Coronary artery (tissue), 2 donors: ENCODE results near the gene OR2Z1.

Experiments
- DNase-seq: peaks from one replicate; pipeline ENCODE4 v3.0.0-alpha.2; 2017; ENCODE audit warnings: low spot score
- H3K27ac ChIP-seq, 2 donors: fragments of 200-600 bp; sonication (generic); one replicate each; pipeline ENCODE4 v1.5.1; 2016 to 2019
- H3K4me3 ChIP-seq: fragments of 200-600 bp; sonication (generic); 2 replicates; pipeline ENCODE4 v1.5.1; 2016; ENCODE audit warnings: mild to moderate bottlenecking, moderate library complexity
- TF ChIP-seq, protein P1 (sequence below): fragments of 200-600 bp; sonication (generic); IDR thresholded peaks from one replicate; pipeline ENCODE4 v1.5.1; 2019; ENCODE audit warnings: antibody characterized with exemption

Gene OR2Z1

DNA sequence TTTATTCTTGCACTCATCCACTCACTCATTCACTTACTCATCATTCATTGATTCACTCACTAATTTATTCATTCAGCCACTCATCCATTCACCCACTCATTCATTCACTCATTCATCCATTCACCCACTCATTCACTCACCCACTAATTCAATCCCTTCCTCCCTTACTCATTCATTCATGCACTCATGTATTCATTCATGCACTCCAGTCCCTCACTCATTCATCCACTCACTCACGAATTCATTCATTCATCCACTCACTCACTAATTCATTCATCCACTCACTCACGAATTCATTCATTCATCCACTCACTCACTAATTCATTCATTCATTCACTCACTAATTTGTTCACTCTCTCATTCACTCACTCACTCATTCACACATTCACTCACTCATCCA, 39.0 kb upstream of the OR2Z1 start:
- no peak for DNase-seq
- H3K4me3 ChIP-seq, result no peak overlapping the region
- H3K27ac ChIP-seq, result no peak overlapping the region
- TF ChIP-seq, protein P1, sequence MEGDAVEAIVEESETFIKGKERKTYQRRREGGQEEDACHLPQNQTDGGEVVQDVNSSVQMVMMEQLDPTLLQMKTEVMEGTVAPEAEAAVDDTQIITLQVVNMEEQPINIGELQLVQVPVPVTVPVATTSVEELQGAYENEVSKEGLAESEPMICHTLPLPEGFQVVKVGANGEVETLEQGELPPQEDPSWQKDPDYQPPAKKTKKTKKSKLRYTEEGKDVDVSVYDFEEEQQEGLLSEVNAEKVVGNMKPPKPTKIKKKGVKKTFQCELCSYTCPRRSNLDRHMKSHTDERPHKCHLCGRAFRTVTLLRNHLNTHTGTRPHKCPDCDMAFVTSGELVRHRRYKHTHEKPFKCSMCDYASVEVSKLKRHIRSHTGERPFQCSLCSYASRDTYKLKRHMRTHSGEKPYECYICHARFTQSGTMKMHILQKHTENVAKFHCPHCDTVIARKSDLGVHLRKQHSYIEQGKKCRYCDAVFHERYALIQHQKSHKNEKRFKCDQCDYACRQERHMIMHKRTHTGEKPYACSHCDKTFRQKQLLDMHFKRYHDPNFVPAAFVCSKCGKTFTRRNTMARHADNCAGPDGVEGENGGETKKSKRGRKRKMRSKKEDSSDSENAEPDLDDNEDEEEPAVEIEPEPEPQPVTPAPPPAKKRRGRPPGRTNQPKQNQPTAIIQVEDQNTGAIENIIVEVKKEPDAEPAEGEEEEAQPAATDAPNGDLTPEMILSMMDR, result no peak

DNA sequence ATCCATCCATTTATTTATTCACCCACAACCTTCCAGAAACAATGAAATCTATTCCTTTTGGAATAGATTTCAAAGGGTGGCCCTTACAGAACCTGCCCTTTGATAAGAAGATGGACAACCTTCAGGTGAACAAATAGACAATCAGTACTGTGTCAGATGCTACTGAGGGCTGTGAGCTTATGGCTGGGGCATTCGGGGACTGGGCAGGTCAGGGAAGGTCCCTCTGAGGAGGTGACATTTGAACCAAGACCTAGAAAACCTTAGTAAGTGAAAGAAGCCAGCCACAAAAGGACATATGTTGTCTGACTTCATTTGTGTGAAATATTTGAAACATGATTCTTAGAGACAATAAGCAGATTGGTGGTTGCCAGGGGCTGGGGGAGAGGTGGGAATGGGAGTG, 38.5 kb upstream of the OR2Z1 start:
- Histone ChIP-seq H3K4me3 (no peak overlapping the region), H3K27ac (no peak overlapping the region)
- TF ChIP-seq, protein P1, result no peak

DNA sequence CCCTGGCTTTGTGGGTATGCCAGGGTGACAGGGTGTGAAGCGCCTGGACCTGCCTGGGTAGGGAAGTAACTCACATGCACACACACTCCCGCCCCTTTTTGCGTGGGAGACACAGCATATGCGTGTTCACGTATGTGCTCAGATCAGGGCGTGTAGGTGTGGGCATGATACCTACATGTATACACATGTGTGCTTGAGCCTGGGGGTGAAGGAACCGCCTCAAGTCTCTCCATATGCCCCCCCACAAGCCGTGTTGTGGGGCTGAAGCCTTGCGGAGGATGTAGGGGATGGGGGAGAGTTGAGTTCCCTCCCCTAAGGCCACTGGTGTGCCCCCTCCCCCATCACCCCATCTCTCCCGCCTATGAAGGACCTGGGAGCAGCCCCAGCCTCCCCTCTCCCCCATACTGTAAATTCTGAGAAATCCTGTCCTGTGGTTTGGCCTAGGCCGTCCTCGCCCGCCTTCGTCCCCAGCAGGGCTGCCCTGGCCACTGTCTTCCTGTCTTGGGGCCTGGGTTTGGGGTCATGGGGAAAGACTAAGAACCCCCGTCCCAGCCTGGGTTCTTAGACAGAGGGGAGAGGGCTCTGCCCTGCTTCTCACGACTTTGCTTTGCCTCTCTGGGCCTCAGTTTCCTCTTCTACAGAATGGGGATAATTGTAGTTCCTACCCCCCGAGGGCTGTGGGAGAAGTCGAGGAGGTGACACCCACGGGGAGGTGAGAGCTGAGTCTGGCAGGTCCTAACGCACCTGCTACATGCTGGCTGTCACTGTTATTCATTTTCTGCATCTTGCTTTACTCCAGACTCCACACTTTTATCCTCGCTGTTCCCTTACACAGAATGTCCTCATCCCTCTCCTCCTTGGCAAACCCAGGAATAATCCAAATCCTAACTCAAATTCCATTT, 37.2 kb upstream of the OR2Z1 start:
- H3K27ac ChIP-seq, result no peak overlapping the region
- TF ChIP-seq, protein P1, result no peak
- no peak for DNase-seq
- no peak overlapping the region for H3K4me3 ChIP-seq

More for the DNA sequence above, 38.5 kb upstream of the OR2Z1 start:
- no peak for DNase-seq

DNA sequence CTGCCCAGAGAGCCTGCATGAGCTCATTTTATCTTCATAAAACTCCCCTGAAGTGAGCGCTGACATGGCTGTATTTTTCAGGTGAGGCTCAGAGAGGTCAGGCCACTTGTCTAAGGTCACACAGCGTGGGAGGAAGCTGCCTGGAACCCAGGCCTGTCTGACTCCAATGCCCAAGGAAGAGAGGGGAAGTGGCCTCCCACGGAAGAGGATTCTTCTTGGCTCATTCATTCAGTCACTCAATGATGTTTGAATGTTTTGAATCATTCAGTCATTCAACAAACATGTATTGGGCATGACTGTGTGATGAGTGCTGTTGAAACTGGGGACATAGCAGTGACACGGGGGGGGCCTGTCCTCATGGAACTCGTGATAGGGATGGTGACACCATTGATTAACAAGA, 34.9 kb upstream of the OR2Z1 start:
- DNase-seq, result no peak
- TF ChIP-seq, protein P1, result no peak
- no peak overlapping the region for H3K4me3 ChIP-seq
- no peak overlapping the region for H3K27ac ChIP-seq

DNA sequence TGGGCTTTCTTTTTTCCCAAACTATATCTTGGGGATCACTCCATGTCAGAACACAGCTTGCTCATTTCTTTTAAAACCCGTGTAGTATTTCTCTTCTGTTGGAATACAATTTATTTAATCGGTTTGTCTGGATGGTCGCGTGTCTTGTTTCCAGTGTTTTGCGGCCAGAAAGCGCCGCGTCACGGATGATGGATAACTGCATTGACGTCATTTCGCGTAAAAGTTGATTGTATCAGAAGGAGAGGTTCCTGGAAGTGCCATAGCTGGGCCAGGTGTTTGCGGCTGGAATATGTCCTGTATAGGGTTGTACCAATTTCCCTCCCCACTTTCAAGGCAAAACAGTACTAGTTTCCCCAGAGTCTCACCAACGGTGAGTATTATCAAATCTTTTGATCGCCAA, 32.5 kb upstream of the OR2Z1 start:
- TF ChIP-seq, protein P1, result no peak
- no peak overlapping the region for H3K4me3 ChIP-seq
- no peak overlapping the region for H3K27ac ChIP-seq
- DNase-seq, result no peak

DNA sequence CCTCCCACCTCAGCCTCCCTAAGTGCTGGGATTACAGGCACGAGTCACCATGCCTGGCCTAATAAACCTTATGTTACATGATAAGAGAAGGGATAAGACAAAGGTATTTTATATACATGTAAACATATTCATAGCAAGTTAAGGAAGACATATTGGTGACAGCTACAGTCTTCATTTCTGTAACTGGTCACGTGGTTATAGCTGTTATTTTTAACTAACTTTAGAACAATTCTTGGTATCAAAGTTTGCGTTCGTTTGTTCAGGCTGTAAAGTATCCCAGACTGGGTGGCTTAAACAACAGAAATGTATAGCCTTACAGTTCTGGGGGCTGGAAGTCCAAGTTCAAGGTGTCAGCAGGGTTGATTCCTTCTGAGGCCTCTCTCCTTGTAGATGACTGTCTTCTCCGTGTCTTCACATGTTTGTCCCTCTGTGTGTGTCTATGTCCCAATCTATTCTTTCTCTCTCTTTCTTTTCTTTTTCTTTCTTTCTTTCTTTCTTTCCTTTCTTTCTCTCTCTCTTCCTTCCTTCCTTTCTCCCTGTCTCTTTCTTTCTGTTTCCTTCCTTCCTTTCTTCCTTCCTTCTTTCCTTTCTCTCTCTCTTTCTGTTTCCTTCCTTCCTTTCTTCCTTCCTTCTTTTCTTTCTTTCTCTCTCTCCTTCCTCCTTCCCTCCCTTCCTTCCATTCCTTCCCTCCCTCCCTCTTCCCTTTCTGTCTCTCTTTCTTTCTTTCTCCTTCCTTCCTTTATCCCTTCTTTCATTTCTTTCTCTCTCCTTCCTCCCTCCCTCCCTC, 30.5 kb upstream of the OR2Z1 start:
- no peak overlapping the region for H3K27ac ChIP-seq
- H3K4me3 ChIP-seq, result no peak overlapping the region
- TF ChIP-seq, protein P1, result no peak
- DNase-seq, result no peak
